Measurements from ENCODE around the gene FSTL4.

DNA sequence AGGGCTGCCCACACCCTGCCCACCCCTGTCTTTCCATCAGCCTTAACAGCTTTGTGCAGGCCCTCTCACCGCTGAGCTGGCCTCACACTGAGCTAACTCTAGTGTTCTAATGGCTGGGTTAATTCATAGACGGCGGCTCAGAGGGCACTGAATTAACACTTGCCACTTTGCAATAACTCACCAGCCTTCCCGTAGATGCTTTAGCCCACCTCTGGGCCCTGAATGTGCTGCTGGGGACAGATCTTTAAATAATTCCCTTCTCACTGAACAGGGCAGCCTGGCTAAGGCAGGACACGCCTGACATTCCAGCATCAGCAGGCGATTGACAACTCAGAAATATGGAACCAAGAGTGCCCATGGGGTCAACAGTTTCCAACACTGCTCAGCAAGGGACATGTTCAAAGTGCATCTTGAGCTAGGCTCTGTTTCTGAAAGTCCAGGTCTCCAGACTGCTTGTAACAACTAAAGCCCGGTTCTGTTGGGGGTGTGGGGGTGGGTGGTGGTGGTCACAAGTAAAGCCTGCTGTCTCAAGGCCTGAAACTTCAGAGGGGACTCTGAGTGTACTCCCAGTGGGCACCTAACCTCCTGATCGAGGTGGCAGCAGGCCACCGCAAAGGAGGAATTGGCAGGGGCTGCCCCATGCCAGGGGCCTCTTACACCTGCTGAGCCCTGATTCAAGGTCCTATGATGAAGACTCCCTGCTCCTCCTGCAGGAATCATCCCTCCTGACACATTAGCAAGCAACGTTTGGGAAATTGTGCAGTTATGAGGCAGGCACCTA is 248.3 kb downstream of the FSTL4 start:
- TF ChIP-seq, protein P1, sequence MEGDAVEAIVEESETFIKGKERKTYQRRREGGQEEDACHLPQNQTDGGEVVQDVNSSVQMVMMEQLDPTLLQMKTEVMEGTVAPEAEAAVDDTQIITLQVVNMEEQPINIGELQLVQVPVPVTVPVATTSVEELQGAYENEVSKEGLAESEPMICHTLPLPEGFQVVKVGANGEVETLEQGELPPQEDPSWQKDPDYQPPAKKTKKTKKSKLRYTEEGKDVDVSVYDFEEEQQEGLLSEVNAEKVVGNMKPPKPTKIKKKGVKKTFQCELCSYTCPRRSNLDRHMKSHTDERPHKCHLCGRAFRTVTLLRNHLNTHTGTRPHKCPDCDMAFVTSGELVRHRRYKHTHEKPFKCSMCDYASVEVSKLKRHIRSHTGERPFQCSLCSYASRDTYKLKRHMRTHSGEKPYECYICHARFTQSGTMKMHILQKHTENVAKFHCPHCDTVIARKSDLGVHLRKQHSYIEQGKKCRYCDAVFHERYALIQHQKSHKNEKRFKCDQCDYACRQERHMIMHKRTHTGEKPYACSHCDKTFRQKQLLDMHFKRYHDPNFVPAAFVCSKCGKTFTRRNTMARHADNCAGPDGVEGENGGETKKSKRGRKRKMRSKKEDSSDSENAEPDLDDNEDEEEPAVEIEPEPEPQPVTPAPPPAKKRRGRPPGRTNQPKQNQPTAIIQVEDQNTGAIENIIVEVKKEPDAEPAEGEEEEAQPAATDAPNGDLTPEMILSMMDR (IDR thresholded peaks at IDR 0.05) = no peak
- TF ChIP-seq EZH2 (IDR thresholded peaks at IDR 0.05; ENCODE audit: borderline replicate concordance, insufficient read depth, low read depth, low read length, poor library complexity, severe bottlenecking) = no peak

All from B cell (primary cell).